ENCODE data around the gene ACTG2.
A peak's percentile ranks its signal among the peaks of the same experiment; 100 is the strongest.

Gene ACTG2

GRCh38 chr2:73915437-73915993 lies 22.7 kb downstream of the ACTG2 start:
- DNase-seq = no peak

- DNase-seq = no peak
Measured at GRCh38 chr2:73916666-73917065, 23.9 kb downstream of the ACTG2 start.

- no peak for DNase-seq
Measured at GRCh38 chr2:73917296-73917695, 24.5 kb downstream of the ACTG2 start.

GRCh38 chr2:73917696-73918207 lies 24.9 kb downstream of the ACTG2 start:
- DNase-seq = no peak

GRCh38 chr2:73918856-73919255 lies 26.0 kb downstream of the ACTG2 start:
- DNase-seq = no peak

GRCh38 chr2:73919596-73920228 lies 26.9 kb downstream of the ACTG2 start:
- no peak for DNase-seq

GRCh38 chr2:73920577-73921545 lies 28.1 kb downstream of the ACTG2 start:
- no peak for DNase-seq

GRCh38 chr2:73921581-73921980 lies 28.8 kb downstream of the ACTG2 start:
- DNase-seq = no peak

GRCh38 chr2:73922681-73923080 lies 29.9 kb downstream of the ACTG2 start:
- DNase-seq = no peak

- DNase-seq = no peak
Measured at GRCh38 chr2:73925033-73925704, 32.4 kb downstream of the ACTG2 start.

- DNase-seq = no peak
Measured at GRCh38 chr2:73925853-73926492, 33.2 kb downstream of the ACTG2 start.

- peak; percentile 93 for DNase-seq
Measured at GRCh38 chr2:73926493-73927327, 33.9 kb downstream of the ACTG2 start, which contains the start of gene DGUOK. TSS of gene DGUOK (plus strand) at chr2:73926880. CDS start at chr2:73926911, 31 bp downstream.

- DNase-seq = no peak
Measured at GRCh38 chr2:73927344-73927743, 34.5 kb downstream of the ACTG2 start.

- no peak for DNase-seq
Measured at GRCh38 chr2:73928963-73929347, 36.1 kb downstream of the ACTG2 start.

- DNase-seq = no peak
Measured at GRCh38 chr2:73930386-73930785, 37.6 kb downstream of the ACTG2 start.

GRCh38 chr2:73931531-73932500 lies 39.0 kb downstream of the ACTG2 start:
- no peak for DNase-seq

- DNase-seq = no peak
Measured at GRCh38 chr2:73933194-73933593, 40.4 kb downstream of the ACTG2 start.

- no peak for DNase-seq
Measured at GRCh38 chr2:73935641-73936040, 42.8 kb downstream of the ACTG2 start.

GRCh38 chr2:73937103-73937885 lies 44.5 kb downstream of the ACTG2 start:
- DNase-seq = no peak
